ENCODE measurements around the gene ARMH3. TPM values are rescaled to one million over a fixed set of nuclear protein-coding genes. Genes with fewer than 3 reads are reported as not detected.

ARMH3 gene
- total RNA-seq, 1 experiment from 2014 or later, result 8.1 TPM

- no peak for DNase-seq (ENCODE audit: low read depth)
Measured at GRCh38 chr10:101857802-101858476, 198.0 kb downstream of the ARMH3 start.

DNA sequence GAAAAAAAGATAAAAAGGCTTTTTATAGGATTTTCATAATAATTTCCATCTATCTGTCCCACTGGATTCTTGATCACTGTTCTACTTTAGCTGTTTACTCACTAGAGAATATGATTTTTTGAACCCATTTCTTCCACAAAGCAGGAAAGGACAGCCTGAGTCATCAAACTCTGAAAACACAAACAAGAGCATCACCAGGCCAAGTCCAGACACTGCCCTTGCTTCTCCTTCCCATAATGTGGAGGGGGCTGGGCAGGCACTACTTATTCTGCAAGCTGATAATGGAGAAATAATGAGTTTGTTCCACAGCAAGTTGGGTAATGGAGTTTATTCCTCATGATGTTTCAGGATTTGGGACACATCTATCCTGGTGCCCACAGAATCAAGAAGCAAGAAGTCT is 199.3 kb downstream of the ARMH3 start:
- DNase-seq (ENCODE audit: low read depth), result peak; percentile 56

- DNase-seq (ENCODE audit: low read depth), result no peak
Measured at GRCh38 chr10:101851411-101852116, 204.4 kb downstream of the ARMH3 start.

DNA sequence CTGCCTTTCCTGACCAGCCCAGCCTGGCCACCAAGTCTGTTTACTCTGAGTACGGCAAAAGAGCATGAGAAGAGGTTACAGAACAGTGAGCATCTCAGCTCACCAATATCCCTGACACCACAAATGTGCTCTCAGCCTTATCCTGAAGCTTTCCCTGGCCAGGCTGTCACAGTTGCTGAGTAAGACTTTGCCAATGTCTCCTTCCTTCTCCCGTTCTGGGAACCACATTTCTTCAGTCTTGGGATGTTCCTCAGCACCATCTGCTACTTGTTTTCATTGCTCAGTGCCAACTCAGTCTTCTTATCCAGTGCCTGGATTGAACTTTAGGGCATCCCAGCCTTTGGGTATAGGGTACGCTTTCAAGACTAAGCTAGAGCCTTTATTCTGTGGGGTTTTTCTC is 205.2 kb downstream of the ARMH3 start:
- no peak for DNase-seq (ENCODE audit: low read depth)

GRCh38 chr10:101848894-101849351 is 207.1 kb downstream of the ARMH3 start:
- DNase-seq (ENCODE audit: low read depth), result no peak

DNA sequence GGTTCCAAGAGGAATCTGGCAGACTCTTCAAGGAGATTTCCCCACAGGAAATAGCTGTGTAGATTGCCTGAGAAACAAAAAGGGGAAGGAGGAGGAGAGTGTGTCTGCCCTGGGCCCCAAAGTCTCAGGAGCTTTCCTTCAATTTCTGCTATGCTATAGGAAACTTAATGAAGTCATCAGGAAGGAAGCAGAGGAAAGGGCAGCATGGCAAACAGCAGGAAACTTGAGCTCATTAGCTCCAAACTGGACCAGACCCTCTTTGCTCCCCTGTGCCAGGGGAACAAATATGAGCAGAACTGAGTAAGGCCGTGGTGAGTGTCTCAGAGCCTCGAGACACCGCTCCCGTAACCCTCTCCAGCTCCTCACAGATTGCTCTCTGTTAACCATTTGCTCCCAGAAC is 207.6 kb downstream of the ARMH3 start:
- DNase-seq (ENCODE audit: low read depth), result no peak

- DNase-seq (ENCODE audit: low read depth), result no peak
Measured at GRCh38 chr10:101845893-101846292, 210.1 kb downstream of the ARMH3 start.

DNA sequence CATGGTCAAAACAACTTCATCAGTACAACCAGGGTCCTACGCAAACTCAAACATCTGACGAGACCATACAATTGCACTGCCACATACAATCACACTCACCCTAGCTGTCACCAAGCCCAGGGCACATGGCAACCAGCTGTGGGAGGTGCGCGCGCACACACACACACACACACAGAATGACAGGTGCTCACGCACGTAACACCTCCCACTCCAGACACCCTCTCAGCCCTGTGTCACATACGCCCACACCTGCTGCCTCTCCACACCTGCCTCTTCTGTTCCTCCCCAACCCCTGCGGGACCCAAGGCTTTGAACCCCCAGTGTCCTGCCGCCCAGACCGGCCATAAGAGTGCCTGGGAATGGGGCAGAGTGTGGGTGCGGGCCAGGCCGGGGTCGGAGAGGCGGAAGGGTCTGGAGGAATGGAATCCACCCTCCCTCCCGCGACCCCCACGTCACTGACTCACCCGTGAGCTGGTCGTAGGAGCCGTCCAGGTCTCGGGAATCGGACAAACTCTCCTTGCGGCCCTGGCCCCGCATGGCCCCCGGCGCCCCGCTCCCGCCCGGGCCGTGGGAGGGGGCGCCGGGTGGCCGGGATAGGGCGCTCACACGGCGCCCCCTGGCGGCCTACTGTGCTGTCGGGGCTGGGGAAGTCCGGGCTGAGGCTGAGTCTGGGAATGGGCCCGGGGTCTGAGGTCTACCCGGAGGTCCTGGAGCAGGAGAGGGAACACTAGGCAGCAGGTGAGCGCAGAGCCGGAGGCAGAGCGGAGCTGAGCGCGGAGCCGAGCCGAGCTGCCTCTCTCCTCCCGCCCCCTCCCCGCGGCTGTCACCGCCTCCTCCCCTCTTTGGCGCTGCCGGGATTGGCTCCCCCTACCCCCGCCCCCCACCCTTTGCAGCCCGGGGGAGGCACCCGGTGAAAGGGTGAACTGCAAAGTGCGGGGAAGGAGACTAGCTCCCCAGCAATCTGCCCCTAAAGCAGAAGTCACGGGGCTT is 212.6 kb downstream of the ARMH3 start, which contains the start of gene KCNIP2:
TSS of gene KCNIP2 (minus strand) at position 769 of the 990 bp plus-strand sequence. CDS start at position 537, 232 bp downstream.
- no peak for DNase-seq (ENCODE audit: low read depth)

DNA sequence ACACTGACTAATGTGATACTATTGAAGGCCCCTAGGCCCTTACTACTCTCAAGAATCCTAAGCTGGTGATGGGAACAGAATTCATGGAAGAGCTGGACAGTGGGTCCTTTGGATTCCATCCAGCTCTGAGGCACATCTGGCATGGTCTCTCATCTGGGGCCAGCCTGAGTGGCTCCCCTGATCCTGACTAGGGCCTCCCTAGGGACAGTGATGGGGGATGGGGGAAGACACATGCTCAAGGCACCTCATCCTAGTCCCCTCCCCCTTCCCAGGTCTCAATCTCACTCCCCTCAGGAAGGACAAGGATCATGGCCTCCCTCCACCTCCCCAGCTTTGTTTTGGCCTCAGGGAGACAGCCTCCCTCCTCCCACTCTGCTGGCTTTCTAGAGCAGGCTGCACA is 214.1 kb downstream of the ARMH3 start:
- DNase-seq (ENCODE audit: low read depth), result no peak

GRCh38 chr10:101840741-101841453 is 215.1 kb downstream of the ARMH3 start:
- peak; percentile 70 for DNase-seq (ENCODE audit: low read depth)

DNA sequence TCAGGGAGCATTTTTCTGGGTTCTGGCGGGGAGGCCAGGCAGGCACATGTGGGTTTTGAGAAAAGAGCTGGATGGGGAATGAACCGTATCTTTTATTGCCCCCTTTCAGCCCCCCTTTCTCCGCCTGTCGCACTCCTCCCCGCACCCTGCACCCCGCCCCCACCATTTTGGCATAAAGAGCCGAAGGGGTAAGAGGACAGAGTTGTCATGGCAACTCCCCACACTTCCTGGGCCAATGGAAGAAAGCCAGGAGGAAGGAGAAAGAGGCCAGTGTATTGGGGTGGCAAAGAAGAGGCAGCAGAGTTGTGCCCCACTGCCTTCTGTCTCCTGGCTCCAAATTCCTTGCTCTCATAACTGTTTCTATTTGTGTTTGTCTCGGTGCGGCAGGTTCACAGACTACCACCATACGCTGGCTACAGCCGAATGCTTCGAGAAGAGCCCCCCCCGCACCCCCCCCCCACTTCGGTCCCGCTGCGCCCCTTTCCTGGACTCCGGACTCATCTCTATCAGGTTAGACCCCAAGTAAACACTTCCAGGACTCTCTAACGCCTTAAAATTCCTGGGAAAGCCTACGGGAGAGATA is 215.8 kb downstream of the ARMH3 start:
- no peak for DNase-seq (ENCODE audit: low read depth)

DNA sequence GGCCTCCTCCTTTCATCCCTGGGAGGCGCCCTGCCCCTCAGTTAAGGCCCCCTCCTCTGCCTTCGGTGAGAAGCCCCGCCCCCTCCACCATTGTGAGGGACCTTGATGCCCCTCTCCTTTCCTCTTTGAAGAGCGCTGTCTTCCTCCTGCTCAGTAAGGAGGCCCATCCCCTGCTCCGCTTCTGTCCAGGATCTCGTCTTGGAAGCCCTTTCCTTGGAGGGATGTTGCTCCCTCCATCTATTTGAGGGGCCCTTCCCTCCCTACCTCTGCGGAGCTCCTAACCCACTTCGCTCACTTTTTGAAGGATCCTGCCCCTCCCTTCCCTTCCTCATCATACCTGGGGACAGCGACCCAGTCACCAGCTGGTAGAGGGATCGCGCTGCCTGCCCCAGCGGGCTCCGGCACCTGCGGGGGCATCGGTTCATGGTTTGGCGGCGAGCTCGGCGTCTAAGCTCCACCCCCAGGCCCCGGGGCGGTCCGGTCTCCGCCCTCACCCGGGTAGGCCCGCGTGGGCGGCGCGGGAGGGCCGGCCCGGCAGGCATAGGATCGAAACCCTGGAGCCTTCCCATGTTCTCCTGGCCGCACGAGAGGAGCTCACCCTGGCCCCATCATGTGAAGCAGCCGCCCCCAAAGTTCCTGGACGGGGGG is 216.4 kb downstream of the ARMH3 start:
- DNase-seq (ENCODE audit: low read depth), result no peak

- DNase-seq (ENCODE audit: low read depth), result no peak
Measured at GRCh38 chr10:101839002-101839401, 217.0 kb downstream of the ARMH3 start.

GRCh38 chr10:101838416-101838970 is 217.5 kb downstream of the ARMH3 start:
- DNase-seq (ENCODE audit: low read depth), result no peak

DNA sequence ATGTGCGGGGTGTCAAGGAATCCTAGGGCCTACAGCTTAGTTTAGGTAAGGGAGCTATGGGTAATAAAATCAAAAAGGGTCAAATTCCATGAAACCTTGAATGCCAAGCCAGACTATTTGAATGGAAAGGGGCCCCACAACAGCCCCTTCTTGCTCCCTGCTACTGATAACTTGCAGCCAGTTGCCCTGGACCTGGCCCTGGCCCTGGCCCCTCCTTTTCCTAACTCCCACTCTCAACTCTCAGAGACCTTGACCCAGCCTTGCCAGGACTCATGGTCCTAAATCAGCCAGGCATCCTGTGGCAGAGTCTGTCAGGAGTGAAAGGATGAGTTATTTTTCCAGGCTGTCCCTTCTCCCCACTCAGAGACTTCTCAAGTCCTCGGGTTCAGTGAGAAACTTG is 218.2 kb downstream of the ARMH3 start:
- no peak for DNase-seq (ENCODE audit: low read depth)

DNA sequence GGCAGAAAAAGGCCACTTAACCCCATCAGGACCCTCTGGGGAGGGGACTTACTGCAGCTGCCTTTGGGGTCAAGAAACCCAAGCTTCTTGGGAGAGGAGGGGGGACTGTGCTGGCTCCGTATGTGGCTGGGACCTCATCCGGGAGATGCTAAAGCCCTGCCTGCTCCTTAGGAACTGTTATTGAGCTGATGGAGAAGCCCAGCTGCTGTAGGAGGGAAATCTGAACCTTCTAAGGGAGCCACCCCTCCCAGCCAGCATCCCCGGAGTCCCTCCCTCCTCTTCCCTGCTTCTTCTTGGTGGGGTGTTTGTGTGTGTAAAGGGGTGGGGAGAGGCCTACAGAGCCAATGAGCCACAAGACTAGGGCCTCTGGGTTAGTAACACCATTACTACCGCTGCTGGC is 220.6 kb downstream of the ARMH3 start:
- DNase-seq (ENCODE audit: low read depth), result no peak

DNA sequence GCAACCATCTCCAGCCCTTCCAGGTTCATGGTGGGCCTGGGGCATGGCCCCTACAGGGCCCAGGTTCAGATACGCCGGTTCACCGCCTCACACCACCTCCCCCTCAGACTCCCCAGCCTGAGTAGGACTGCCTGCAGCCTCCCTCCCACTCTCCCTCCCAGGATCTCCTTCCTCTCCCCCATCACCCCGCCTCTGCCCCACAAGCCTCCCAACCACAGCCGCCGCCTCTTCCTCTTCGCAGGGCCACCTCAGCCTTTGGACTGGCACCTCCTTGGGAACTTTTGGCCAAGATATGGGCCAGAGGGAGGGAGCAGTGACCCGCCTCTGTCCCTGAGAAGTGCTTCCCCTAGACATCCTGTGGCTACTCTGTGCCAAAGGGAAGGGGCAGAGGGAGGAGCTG is 221.6 kb downstream of the ARMH3 start:
- DNase-seq (ENCODE audit: low read depth), result no peak

GRCh38 chr10:101833466-101833865 is 222.5 kb downstream of the ARMH3 start:
- DNase-seq (ENCODE audit: low read depth), result no peak

- DNase-seq (ENCODE audit: low read depth), result no peak
Measured at GRCh38 chr10:101832325-101832771, 223.6 kb downstream of the ARMH3 start.

All from LHCN-M2 (cell line).